Activated B cell treated with CpG ODN at 0.5 μM for 24 hours (primary cell): Measurements from ENCODE around the gene TRAF2. TPM values are rescaled to one million over a fixed set of nuclear protein-coding genes. Genes with fewer than 3 reads are reported as not detected.
"Not testable (repeated sequence)": the region's sequence is repeated elsewhere in the genome, so short reads cannot be mapped to it uniquely, and the experiment has no call there.

Experiments
- ATAC-seq: fragments of 200-7000 bp; cut with Tn5 transposase; one replicate; pipeline ENCODE4 v1.10.0; 2021; ENCODE audit warnings: low read depth, mild to moderate bottlenecking, moderate library complexity
- CTCF ChIA-PET: fragments of 350-600 bp; sonication (Branson Sonifier 250); formaldehyde crosslinking; loops from one replicate; lab custom pipeline; 2021; ENCODE audit warnings: antibody characterized with exemption; lab: Charles Lee
- POLR2A ChIA-PET: fragments of 350-600 bp; sonication (Branson Sonifier 250); formaldehyde crosslinking; loops from one replicate; lab custom pipeline; 2021; ENCODE audit warnings: antibody characterized with exemption; lab: Charles Lee
- DNase-seq: peaks from one replicate; pipeline ENCODE4 v3.0.0; 2022
- H3K27ac Mint-ChIP-seq: one replicate; pipeline ENCODE4 v1.8.0; 2020; ENCODE audit warnings: mixed read lengths
- H3K27me3 Mint-ChIP-seq: one replicate; pipeline ENCODE4 v1.8.0; 2021; ENCODE audit warnings: mixed read lengths
- H3K36me3 Mint-ChIP-seq: one replicate; pipeline ENCODE4 v1.8.0; 2021; ENCODE audit warnings: low read depth, mixed read lengths
- H3K4me1 Mint-ChIP-seq: one replicate; pipeline ENCODE4 v1.8.0; 2021; ENCODE audit warnings: mixed read lengths
- H3K4me3 Mint-ChIP-seq: one replicate; pipeline ENCODE4 v1.8.0; 2020; ENCODE audit warnings: mild to moderate bottlenecking, mixed read lengths
- H3K9me3 Mint-ChIP-seq: one replicate; pipeline ENCODE4 v1.8.0; 2020; ENCODE audit warnings: mixed read lengths
- intact Hi-C: fragments of 100-400 bp; cut with micrococcal nuclease; formaldehyde crosslinking; loops from one replicate; pipeline ENCODE4 v1.15.1; 2024
- total RNA-seq: library from RNA; stranded (reverse); gene quantifications from 2 replicates; pipeline ENCODE4 v1.2.3, GENCODE V29; 2022
- TF ChIP-seq, protein P1 (sequence below): fragments of 200-600 bp; IDR thresholded peaks from one replicate; pipeline ENCODE4 v1.8.0; 2022; ENCODE audit warnings: antibody characterized with exemption, mild to moderate bottlenecking

TRAF2 gene
- total RNA-seq, 1 donor from 2014 or later, result 58.2 TPM

DNA sequence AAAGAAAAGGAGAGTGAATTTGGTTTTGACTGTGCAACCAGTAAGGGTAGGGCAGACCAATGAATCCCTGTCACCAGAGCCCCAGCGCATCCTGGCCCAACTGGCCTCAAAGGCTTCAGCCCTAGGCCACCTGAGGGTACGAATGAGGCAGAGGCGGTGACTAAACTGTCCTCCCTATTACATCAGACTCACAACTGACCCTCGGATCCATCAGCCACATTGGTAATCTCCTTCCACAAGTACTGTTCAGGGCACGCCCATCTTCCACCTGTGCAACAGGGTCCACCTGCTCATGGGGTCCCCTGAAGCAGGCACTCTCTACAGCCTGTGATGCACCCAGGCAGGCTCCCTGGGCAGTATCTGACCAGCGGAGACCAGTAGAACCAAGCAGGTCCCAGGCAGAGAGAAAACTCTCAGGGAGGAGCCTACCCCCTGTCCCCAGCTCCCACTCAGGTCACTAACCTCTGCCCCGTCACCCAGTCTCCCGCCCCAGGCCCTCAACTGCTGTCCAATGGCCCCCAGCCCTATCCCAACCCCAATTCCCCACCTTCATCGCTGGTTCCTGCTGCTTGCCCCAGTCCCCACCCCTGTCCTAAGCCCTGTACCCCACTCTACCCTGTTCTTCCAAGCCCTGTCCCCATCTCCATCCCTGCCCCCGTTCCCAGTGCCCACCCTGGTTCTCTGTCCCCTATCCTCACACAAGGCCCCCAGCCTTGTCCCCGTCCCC is 21.1 kb upstream of the TRAF2 start:
- intact Hi-C loops, result loop anchor here (5.0 kb wide), 1 partner anchor 37 kb away; no protein-coding TSS in a partner anchor
- Mint-ChIP-seq H3K27ac (peak overlapping the region; percentile 53), H3K27me3 (no peaks in the 10 kb centered on the region), H3K9me3 (no peaks in the 10 kb centered on the region), H3K4me1 (peaks cover 17% of the 10 kb centered on the region), H3K4me3 (peak overlapping the region; percentile 89), H3K36me3 (peaks cover 36% of the 10 kb centered on the region)
- CTCF ChIA-PET, result no interaction called here
- DNase-seq, result no peak
- POLR2A ChIA-PET, result interaction anchor here (1.6 kb wide), 1 partner anchor 17 kb away, joined by 8 read pairs; no protein-coding TSS in a partner anchor
- TF ChIP-seq, protein P1, sequence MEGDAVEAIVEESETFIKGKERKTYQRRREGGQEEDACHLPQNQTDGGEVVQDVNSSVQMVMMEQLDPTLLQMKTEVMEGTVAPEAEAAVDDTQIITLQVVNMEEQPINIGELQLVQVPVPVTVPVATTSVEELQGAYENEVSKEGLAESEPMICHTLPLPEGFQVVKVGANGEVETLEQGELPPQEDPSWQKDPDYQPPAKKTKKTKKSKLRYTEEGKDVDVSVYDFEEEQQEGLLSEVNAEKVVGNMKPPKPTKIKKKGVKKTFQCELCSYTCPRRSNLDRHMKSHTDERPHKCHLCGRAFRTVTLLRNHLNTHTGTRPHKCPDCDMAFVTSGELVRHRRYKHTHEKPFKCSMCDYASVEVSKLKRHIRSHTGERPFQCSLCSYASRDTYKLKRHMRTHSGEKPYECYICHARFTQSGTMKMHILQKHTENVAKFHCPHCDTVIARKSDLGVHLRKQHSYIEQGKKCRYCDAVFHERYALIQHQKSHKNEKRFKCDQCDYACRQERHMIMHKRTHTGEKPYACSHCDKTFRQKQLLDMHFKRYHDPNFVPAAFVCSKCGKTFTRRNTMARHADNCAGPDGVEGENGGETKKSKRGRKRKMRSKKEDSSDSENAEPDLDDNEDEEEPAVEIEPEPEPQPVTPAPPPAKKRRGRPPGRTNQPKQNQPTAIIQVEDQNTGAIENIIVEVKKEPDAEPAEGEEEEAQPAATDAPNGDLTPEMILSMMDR, result no peak
- no peak for ATAC-seq

DNA sequence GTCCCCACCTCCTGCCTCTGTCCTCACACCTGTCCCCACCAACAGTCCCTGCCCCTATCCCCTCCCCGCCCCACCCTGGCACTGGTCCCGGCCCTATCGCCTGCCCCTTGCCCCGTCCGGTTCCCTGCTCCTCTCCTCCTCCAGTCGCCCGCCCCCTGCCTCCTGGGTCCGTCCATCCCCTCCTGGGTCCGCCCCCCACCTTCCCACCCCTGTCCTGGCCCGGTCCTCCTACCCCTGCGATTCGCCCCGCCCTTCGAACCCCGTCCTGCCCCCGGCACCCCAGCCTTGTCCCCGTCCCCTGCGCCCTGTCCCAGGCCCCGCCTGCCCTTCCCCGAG is 20.6 kb upstream of the TRAF2 start:
- peak overlapping the region; percentile 89 for H3K4me3 Mint-ChIP-seq
- peaks cover 33% of the 10 kb centered on the region for H3K36me3 Mint-ChIP-seq
- peak overlapping the region; percentile 78 for H3K27ac Mint-ChIP-seq
- peaks cover 15% of the 10 kb centered on the region for H3K4me1 Mint-ChIP-seq
- DNase-seq (no peak), ATAC-seq (no peak)
- TF ChIP-seq, protein P1, result no peak
- POLR2A ChIA-PET, result interaction anchor here (1.0 to 2.4 kb wide), 12 partner anchors 9 to 130 kb away, joined by 3 to 20 read pairs (median 4); partner anchors contain the start of genes CLIC3, RABL6 and TRAF2
- CTCF ChIA-PET, result no interaction called here
- H3K9me3 Mint-ChIP-seq, result no peaks in the 10 kb centered on the region
- intact Hi-C loops, result loop anchor here (1.0 to 5.0 kb wide), 3 partner anchors 16 to 37 kb away; partner anchors contain the start of gene PHPT1
- H3K27me3 Mint-ChIP-seq, result no peaks in the 10 kb centered on the region

DNA sequence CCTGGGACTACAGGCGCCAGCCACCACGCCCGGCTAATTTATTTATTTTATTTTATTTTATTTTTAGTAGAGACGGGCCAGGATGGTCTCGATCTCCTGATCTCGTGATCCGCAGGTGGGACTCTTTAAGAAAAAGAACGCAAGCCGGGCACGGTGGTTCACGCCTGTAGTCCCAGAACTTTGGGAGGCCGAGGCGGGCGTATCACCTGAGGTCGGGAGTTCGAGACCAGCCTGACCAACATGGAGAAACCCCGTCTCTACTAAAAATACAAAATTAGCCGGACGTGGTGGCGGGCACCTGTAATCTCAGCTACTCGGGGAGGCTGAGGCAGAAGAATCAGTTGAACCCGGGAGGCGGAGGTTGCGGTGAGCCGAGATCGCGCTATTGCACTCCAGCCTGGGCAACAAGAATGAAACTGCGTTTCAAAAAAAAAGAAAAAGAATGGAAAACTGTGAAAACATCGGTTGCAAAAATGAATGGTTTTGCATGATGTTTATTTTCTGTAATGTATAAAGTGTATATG is 19.4 kb upstream of the TRAF2 start:
- ATAC-seq, CTCF ChIA-PET, H3K27me3 Mint-ChIP-seq, H3K9me3 Mint-ChIP-seq, DNase-seq: not testable (repeated sequence)
- peak overlapping the region; percentile 73 for H3K4me3 Mint-ChIP-seq
- intact Hi-C loops, result loop anchor here (1.0 to 5.0 kb wide), 3 partner anchors 15 to 35 kb away; partner anchors contain the start of gene PHPT1
- H3K4me1 Mint-ChIP-seq, result peaks cover 15% of the 10 kb centered on the region
- H3K36me3 Mint-ChIP-seq, result peaks cover 25% of the 10 kb centered on the region
- POLR2A ChIA-PET, result interaction anchor here (2.4 to 2.5 kb wide), 2 partner anchors 15 to 35 kb away, joined by 11 to 20 read pairs; no protein-coding TSS in a partner anchor
- H3K27ac Mint-ChIP-seq, result peak overlapping the region; percentile 65

DNA sequence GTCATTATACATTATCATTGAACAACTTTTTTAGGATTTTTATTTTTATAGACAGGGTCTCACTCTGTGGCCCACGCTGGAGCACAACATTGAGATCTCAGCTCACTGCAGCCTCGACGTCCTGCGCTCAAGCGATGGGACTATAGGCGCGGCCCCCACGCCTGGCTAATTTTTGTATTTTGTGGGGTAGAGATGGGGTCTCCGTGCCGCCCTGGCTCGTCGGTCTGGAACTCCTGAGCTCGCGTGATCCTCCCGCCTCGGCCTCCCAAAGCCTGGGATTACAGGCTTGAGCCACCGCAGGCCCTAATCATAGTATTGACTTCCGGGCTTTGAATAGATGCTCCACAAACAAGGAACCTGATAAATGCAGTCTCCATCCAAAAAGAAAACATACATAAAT is 18.8 kb upstream of the TRAF2 start:
- no peaks in the 10 kb centered on the region for H3K27me3 Mint-ChIP-seq
- TF ChIP-seq, protein P1, result no peak
- no peaks in the 10 kb centered on the region for H3K9me3 Mint-ChIP-seq
- DNase-seq, result no peak
- no peak for ATAC-seq
- intact Hi-C loops, result loop anchor here (5.0 kb wide), 1 partner anchor 35 kb away; no protein-coding TSS in a partner anchor
- peaks cover 15% of the 10 kb centered on the region for H3K4me1 Mint-ChIP-seq
- POLR2A ChIA-PET, result interaction anchor here (2.4 to 2.5 kb wide), 2 partner anchors 15 to 35 kb away, joined by 11 to 20 read pairs; no protein-coding TSS in a partner anchor
- no peak overlapping the region for H3K27ac Mint-ChIP-seq
- H3K4me3 Mint-ChIP-seq, result peak overlapping the region; percentile 73
- H3K36me3 Mint-ChIP-seq, result peaks cover 20% of the 10 kb centered on the region
- CTCF ChIA-PET, result no interaction called here

DNA sequence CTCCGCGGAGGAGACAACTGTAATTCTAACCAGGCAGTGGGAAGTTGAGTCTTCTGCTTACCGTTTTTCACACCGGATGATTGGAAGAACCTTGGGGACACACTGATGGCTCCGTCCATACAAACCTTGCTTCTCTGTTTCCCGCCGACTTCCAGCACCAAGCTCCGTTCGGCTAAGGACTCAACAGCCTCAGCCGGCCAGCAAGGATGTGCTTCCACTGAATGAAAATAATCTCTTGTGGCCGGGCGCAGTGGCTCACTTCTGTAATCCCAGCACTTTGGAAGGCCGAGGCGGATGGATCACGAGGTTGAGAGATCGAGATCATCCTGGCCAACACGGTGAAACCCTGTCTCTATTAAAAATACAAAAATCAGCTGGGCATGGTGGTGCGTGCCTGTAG is 18.4 kb upstream of the TRAF2 start:
- ATAC-seq (no peak), DNase-seq (no peak)
- TF ChIP-seq, protein P1, result no peak
- peaks cover 15% of the 10 kb centered on the region for H3K4me1 Mint-ChIP-seq
- ChIA-PET POLR2A (interaction anchor here (2.4 to 2.5 kb wide), 2 partner anchors 14 to 34 kb away, joined by 11 to 20 read pairs; no protein-coding TSS in a partner anchor), CTCF (interaction anchor here (0.6 kb wide), 1 partner anchor 24 kb away, joined by 3 read pairs; no protein-coding TSS in a partner anchor)
- peak overlapping the region; percentile 73 for H3K4me3 Mint-ChIP-seq
- H3K36me3 Mint-ChIP-seq, result peaks cover 16% of the 10 kb centered on the region
- H3K27me3 Mint-ChIP-seq, result no peaks in the 10 kb centered on the region
- H3K27ac Mint-ChIP-seq, result no peak overlapping the region
- intact Hi-C loops, result loop anchor here (5.0 kb wide), 1 partner anchor 34 kb away; no protein-coding TSS in a partner anchor
- H3K9me3 Mint-ChIP-seq, result peaks cover 2% of the 10 kb centered on the region
